Gastrocnemius medialis (tissue), 4 donors: ENCODE results near the gene BLMH. TPM values are rescaled to one million over a fixed set of nuclear protein-coding genes. Genes with fewer than 3 reads are reported as not detected.

ENCODE experiments used
- ATAC-seq, 2 donors: fragments of 150-250 bp; one replicate each; pipeline ENCODE4 v1.9.1; 2016
- DNase-seq, 2 donors: peaks; one replicate each; pipeline ENCODE4 v3.0.0-alpha.2; 2019
- H3K27ac ChIP-seq, 4 donors: fragments of 200-600 bp; sonication (generic); 1 replicate in 1 of 4; 2 replicates in 3 of 4; pipeline ENCODE4 v1.5.1; 2016 to 2018; ENCODE audit warnings: mild to moderate bottlenecking in 2 of 4, moderate library complexity in 1 of 4
- H3K27me3 ChIP-seq, 3 donors: fragments of 200-600 bp; sonication (generic) in 2 of 3; 1 replicate in 1 of 3; 2 replicates in 2 of 3; pipeline versions ENCODE4 v1.5.1 to v1.6.0; 2016 to 2019; ENCODE audit warnings: mild to moderate bottlenecking in 1 of 3, moderate library complexity in 1 of 3
- H3K36me3 ChIP-seq, 2 donors: fragments of 200-600 bp; sonication (generic) in 1 of 2; one replicate each; pipeline ENCODE4 v1.5.1; 2017 to 2018
- H3K4me1 ChIP-seq, 2 donors: fragments of 200-600 bp; sonication (generic) in 1 of 2; one replicate each; pipeline ENCODE4 v1.5.1; 2016 to 2017; ENCODE audit warnings: mild to moderate bottlenecking in 2 of 2
- H3K4me3 ChIP-seq, 4 donors: fragments of 200-600 bp; sonication (generic) in 3 of 4; 1 replicate in 1 of 4; 2 replicates in 3 of 4; pipeline ENCODE4 v1.5.1; 2016 to 2019; ENCODE audit warnings: mild to moderate bottlenecking in 2 of 4
- H3K9me3 ChIP-seq, 3 donors: fragments of 200-600 bp; sonication (generic) in 2 of 3; 1 replicate in 1 of 3; 2 replicates in 2 of 3; pipeline ENCODE4 v1.5.1; 2016 to 2019
- CTCF ChIP-seq, 5 experiments: fragments of 450-650 bp in 3 of 5; fragments of 200-600 bp in 2 of 5; sonication (generic) in 2 of 5; IDR thresholded peaks in 4 of 5; conservative IDR thresholded peaks in 1 of 5; 1 replicate in 4 of 5; 2 replicates in 1 of 5; pipeline ENCODE4 v1.5.1; 2016 to 2019; ENCODE audit warnings: antibody characterized with exemption in 5 of 5, mild to moderate bottlenecking in 3 of 5, moderate library complexity in 3 of 5
- POLR2A ChIP-seq, 2 donors: fragments of 450-650 bp; IDR thresholded peaks; one replicate each; pipeline ENCODE4 v1.6.1; 2017; ENCODE audit warnings: antibody characterized with exemption in 2 of 2, mild to moderate bottlenecking in 2 of 2, moderate library complexity in 2 of 2
- in situ Hi-C, 4 donors: fragments of 200-750 bp; cut with MboI; loops; one replicate each; pipeline versions ENCODE4 v1.15.0 to v1.8.0; 2017; ENCODE audit warnings: low sequenced_read_pairs in 4 of 4
- intact Hi-C: fragments of 100-400 bp; cut with DNase I; formaldehyde crosslinking; loops from one replicate; pipeline ENCODE4 v1.15.1; 2023; ENCODE audit warnings: low total_unique reads
- total RNA-seq, 4 donors: library from RNA; depleted of rRNA; stranded (reverse); fragments of >200 nt; gene quantifications; one replicate each; pipeline versions ENCODE4 v1.1.0 to v1.2.3, GENCODE V29; 2016

BLMH gene
- total RNA-seq, 4 donors from 2014 or later: 7.4 to 17.7 (median 16.7) TPM

GRCh38 chr17:30200106-30200505 lies 91.6 kb downstream of the BLMH start:
- no peaks in the 10 kb centered on the region for H3K9me3 ChIP-seq
- TF ChIP-seq POLR2A (IDR thresholded peaks at IDR 0.05): no peak
- no peak for TF ChIP-seq CTCF (IDR thresholded peaks at IDR 0.05 in 4 of 5, conservative IDR thresholded peaks at IDR 0.05 in 1 of 5)
- DNase-seq (no peak), ATAC-seq (no peak)
- in situ Hi-C loops (no loop called here), intact Hi-C loops (no loop called here)
- no peaks in the 10 kb centered on the region for H3K4me1 ChIP-seq
- peaks cover 0 to 5% (median 0%) of the 10 kb centered on the region in 3 donors for H3K27me3 ChIP-seq
- H3K36me3 ChIP-seq: no peaks in the 10 kb centered on the region
- H3K27ac ChIP-seq: no peak overlapping the region
- no peak overlapping the region for H3K4me3 ChIP-seq

- TF ChIP-seq POLR2A (IDR thresholded peaks at IDR 0.05) (no peak), CTCF (IDR thresholded peaks at IDR 0.05 in 4 of 5, conservative IDR thresholded peaks at IDR 0.05 in 1 of 5) (no peak)
- intact Hi-C loops (no loop called here), in situ Hi-C loops (no loop called here)
- peaks cover 0 to 5% (median 0%) of the 10 kb centered on the region in 3 donors for H3K27me3 ChIP-seq
- H3K4me3 ChIP-seq: no peak overlapping the region
- H3K36me3 ChIP-seq: no peaks in the 10 kb centered on the region
- H3K9me3 ChIP-seq: no peaks in the 10 kb centered on the region
- ATAC-seq (no peak), DNase-seq (no peak)
- H3K27ac ChIP-seq: no peak overlapping the region
- H3K4me1 ChIP-seq: no peaks in the 10 kb centered on the region
Observed at GRCh38 chr17:30199600-30199999, 92.1 kb downstream of the BLMH start.

Other genes with a start within 250 kb of the BLMH start
- 10 to 100 TPM in 3 of 4 donors, 1 to 10 TPM in 1; 7.4 to 13.3 (median 11.0) TPM for gene NSRP1, start 175.1 kb downstream of the BLMH start, total RNA-seq
- under 1 TPM in 2 of 4 donors, not detected in 2; 0.35 to 0.46 TPM for gene SLC6A4, start 56.2 kb downstream of the BLMH start, total RNA-seq
- under 1 TPM in 1 of 4 donors, not detected in 3; 0.68 TPM for gene TMIGD1, start 42.1 kb upstream of the BLMH start, total RNA-seq
- gene CPD, start 87.0 kb upstream of the BLMH start, total RNA-seq: 10 to 100 TPM; 20.8 to 32.4 (median 28.0) TPM
- gene GOSR1, start 185.5 kb upstream of the BLMH start, total RNA-seq: 10 to 100 TPM; 22.7 to 29.1 (median 25.8) TPM